ENCODE measurements around the gene FRAS1. TPM values are rescaled to one million over a fixed set of nuclear protein-coding genes. Genes with fewer than 3 reads are reported as not detected.
A peak's percentile ranks its signal among the peaks of the same experiment; 100 is the strongest.

Gene FRAS1
- total and polyA plus RNA-seq, 9 of the 15 experiments (the other 6 are each of a cell fraction or from before 2014, with no cell fraction given) = under 0.01 to 0.11 (median 0.04) TPM; not detected in 2

DNA sequence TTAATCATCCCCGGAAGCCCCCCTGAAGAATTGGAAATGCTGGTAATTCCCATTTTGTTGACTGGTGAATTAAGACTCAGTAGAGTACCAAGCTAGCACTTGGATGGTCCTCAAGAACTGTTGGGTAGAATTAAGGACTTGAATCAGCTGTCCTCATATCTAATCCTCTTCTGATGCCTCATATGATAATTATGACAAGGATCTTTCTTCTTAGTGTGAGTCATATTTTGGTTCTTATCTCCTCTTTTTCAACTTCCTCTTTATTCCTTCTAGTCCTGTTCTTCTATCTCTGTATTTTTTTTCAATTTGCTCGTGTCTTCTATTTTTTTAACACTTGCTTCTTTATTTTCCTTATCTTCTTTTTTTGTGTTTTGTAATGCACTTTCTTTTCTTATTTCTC, 288.1 kb downstream of the FRAS1 start:
- Histone ChIP-seq H3K9ac (ENCODE audit: insufficient read depth in 1 of 2, low read depth in 2 of 2, low read length in 2 of 2) (no peak overlapping the region), H3K4me3 (no peak overlapping the region), H3K36me3 (ENCODE audit: control insufficient read depth, insufficient read depth, low read length) (no peaks in the 10 kb centered on the region), H3K9me1 (ENCODE audit: control insufficient read depth, insufficient read depth, low read length) (no peaks in the 10 kb centered on the region), H2AFZ (ENCODE audit: low read depth, low read length) (no peak overlapping the region), H3K4me1 (replicated peaks in 1 of 2; ENCODE audit: control insufficient read depth in 2 of 2, insufficient read depth in 2 of 2, low read length in 2 of 2) (no peaks in the 10 kb centered on the region), H3K79me2 (ENCODE audit: control insufficient read depth, insufficient read depth, low read length) (no peaks in the 10 kb centered on the region), H3K4me2 (ENCODE audit: insufficient read depth, low read length) (no peak overlapping the region), H3K27ac (ENCODE audit: extremely low read depth, low read depth, low read length) (no peak overlapping the region), H3K27me3 (ENCODE audit: control insufficient read depth in 2 of 2, insufficient read depth in 2 of 2, low read length in 2 of 2) (peaks cover 7 to 13% of the 10 kb centered on the region in 2 experiments; a peak in 3 of 5 replicates), H4K20me1 (replicated peaks; ENCODE audit: control insufficient read depth, insufficient read depth, low read length) (no peaks in the 10 kb centered on the region), H3K9me3 (replicated peaks; ENCODE audit: control insufficient read depth, insufficient read depth, low read depth, low read length) (no peaks in the 10 kb centered on the region)
- DNase-seq (ENCODE audit: extremely low read depth in 1 of 4, low spot score in 3 of 4) (no peak), FAIRE-seq (no peak), ATAC-seq (no peak)
- in situ Hi-C loops (cut with MboI) (no loop called here), intact Hi-C loops (cut with micrococcal nuclease) (no loop called here)
- ChIA-PET CTCF (ENCODE audit: low intra/inter-chr PET ratio) (no interaction called here), POLR2A (interaction anchor here (1.1 kb wide), 1 partner anchor 11 kb away, joined by 3 read pairs; no protein-coding TSS in a partner anchor)
- BruUV-seq (replicated peaks) = no TSS peak
- 0% methylated on average over 2 of the region's 2 CpGs for WGBS (ENCODE audit: insufficient coverage, low coverage, missing lambda C conversion rate)
- peak; percentile 94; the same call in 1 of the 2 replicates for TF ChIP-seq SMARCE1 (IDR thresholded peaks at IDR 0.05)
- peak; percentile 81; the same call in 1 of the 2 replicates for TF ChIP-seq MTA1 (IDR thresholded peaks at IDR 0.05; ENCODE audit: borderline replicate concordance)
- TF ChIP-seq SMARCA4 (IDR thresholded peaks at IDR 0.05) = peak; percentile 72; the same call in 1 of the 2 replicates
- TF ChIP-seq KLF16 (IDR thresholded peaks at IDR 0.05) = no peak
- TF ChIP-seq JUN (IDR thresholded peaks at IDR 0.05; ENCODE audit: borderline replicate concordance, low read depth, low read length) = peak; percentile 32; the same call in 1 of the 2 replicates
- no peak for TF ChIP-seq JUN (CRISPR knock-in tag; IDR thresholded peaks at IDR 0.05; ENCODE audit: borderline replicate concordance)
- TF ChIP-seq, protein P1, sequence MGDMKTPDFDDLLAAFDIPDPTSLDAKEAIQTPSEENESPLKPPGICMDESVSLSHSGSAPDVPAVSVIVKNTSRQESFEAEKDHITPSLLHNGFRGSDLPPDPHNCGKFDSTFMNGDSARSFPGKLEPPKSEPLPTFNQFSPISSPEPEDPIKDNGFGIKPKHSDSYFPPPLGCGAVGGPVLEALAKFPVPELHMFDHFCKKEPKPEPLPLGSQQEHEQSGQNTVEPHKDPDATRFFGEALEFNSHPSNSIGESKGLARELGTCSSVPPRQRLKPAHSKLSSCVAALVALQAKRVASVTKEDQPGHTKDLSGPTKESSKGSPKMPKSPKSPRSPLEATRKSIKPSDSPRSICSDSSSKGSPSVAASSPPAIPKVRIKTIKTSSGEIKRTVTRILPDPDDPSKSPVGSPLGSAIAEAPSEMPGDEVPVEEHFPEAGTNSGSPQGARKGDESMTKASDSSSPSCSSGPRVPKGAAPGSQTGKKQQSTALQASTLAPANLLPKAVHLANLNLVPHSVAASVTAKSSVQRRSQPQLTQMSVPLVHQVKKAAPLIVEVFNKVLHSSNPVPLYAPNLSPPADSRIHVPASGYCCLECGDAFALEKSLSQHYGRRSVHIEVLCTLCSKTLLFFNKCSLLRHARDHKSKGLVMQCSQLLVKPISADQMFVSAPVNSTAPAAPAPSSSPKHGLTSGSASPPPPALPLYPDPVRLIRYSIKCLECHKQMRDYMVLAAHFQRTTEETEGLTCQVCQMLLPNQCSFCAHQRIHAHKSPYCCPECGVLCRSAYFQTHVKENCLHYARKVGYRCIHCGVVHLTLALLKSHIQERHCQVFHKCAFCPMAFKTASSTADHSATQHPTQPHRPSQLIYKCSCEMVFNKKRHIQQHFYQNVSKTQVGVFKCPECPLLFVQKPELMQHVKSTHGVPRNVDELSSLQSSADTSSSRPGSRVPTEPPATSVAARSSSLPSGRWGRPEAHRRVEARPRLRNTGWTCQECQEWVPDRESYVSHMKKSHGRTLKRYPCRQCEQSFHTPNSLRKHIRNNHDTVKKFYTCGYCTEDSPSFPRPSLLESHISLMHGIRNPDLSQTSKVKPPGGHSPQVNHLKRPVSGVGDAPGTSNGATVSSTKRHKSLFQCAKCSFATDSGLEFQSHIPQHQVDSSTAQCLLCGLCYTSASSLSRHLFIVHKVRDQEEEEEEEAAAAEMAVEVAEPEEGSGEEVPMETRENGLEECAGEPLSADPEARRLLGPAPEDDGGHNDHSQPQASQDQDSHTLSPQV (IDR thresholded peaks at IDR 0.05) = no peak
- no peak for TF ChIP-seq PCBP2 (IDR thresholded peaks at IDR 0.05; ENCODE audit: low read depth, low read length, poor library complexity, severe bottlenecking)
- TF ChIP-seq KLF1 (tag; IDR thresholded peaks at IDR 0.05) = no peak
- TF ChIP-seq, protein P2, sequence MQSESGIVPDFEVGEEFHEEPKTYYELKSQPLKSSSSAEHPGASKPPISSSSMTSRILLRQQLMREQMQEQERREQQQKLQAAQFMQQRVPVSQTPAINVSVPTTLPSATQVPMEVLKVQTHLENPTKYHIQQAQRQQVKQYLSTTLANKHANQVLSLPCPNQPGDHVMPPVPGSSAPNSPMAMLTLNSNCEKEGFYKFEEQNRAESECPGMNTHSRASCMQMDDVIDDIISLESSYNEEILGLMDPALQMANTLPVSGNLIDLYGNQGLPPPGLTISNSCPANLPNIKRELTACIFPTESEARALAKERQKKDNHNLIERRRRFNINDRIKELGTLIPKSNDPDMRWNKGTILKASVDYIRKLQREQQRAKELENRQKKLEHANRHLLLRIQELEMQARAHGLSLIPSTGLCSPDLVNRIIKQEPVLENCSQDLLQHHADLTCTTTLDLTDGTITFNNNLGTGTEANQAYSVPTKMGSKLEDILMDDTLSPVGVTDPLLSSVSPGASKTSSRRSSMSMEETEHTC (IDR thresholded peaks at IDR 0.05) = no peak
- no peak for TF ChIP-seq ZNF445 (CRISPR knock-in tag; IDR thresholded peaks at IDR 0.05; ENCODE audit: low read depth)
- TF ChIP-seq PTBP1 (IDR thresholded peaks at IDR 0.05; ENCODE audit: low read depth, low read length) = no peak
- peak; percentile 62; the same call in 1 of the 2 replicates for TF ChIP-seq SMARCC2 (IDR thresholded peaks at IDR 0.05; ENCODE audit: low read depth)
- TF ChIP-seq STAG1 (CRISPR knock-in tag; IDR thresholded peaks at IDR 0.05; ENCODE audit: borderline replicate concordance) = no peak
- TF ChIP-seq, protein P3, sequence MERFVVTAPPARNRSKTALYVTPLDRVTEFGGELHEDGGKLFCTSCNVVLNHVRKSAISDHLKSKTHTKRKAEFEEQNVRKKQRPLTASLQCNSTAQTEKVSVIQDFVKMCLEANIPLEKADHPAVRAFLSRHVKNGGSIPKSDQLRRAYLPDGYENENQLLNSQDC (CRISPR knock-in tag; IDR thresholded peaks at IDR 0.05) = no peak
- TF ChIP-seq CTBP1 (IDR thresholded peaks at IDR 0.05; ENCODE audit: borderline replicate concordance) = peak; percentile 19; the same call in 1 of the 2 replicates
- TF ChIP-seq ARID1B (IDR thresholded peaks at IDR 0.05) = peak; percentile 67
- TF ChIP-seq JUNB (CRISPR knock-in tag; conservative IDR thresholded peaks at IDR 0.05) = 0 out of 2 replicates have a peak, but pooled peaks have one; percentile 60
